Bronchial epithelial cell (primary cell): ENCODE measurements around the gene GIMAP2. TPM values are rescaled to one million over a fixed set of nuclear protein-coding genes. Genes with fewer than 3 reads are reported as not detected.

Experiments used
- DNase-seq: peaks from one replicate; pipeline ENCODE4 v3.0.0-alpha.2; 2010; ENCODE audit warnings: low read depth
- FAIRE-seq: peaks from 2 replicates; lab custom pipeline; 2011; peaks lifted over from hg19 to GRCh38; lab: Jason Lieb, UNC
- H3K27me3 ChIP-seq: 2 replicates; pipeline ENCODE4 v1.5.1; 2011; ENCODE audit warnings: low read length; ENCODE audit not compliant: control insufficient read depth, insufficient read depth
- H3K36me3 ChIP-seq: 2 replicates; pipeline ENCODE4 v1.5.1; 2011; ENCODE audit warnings: low read length; ENCODE audit not compliant: control insufficient read depth, insufficient read depth
- H3K4me3 ChIP-seq: 2 replicates; pipeline ENCODE4 v1.5.1; 2011; ENCODE audit warnings: mild to moderate bottlenecking, low read depth, low read length, control low read depth
- total RNA-seq: library from RNA; depleted of rRNA; stranded (reverse); fragments of >200 nt; gene quantifications from 2 replicates; pipeline ENCODE4 v1.2.1, GENCODE V29; 2014
- TF ChIP-seq, protein P1 (sequence below): IDR thresholded peaks from 2 replicates; pipeline ENCODE4 v1.5.1; 2011; ENCODE audit warnings: mild to moderate bottlenecking, moderate library complexity, low read length, control low read depth, inconsistent platforms; ENCODE audit not compliant: insufficient read depth, severe bottlenecking

GIMAP2 gene
- total RNA-seq, 1 donor from 2014 or later = 0.26 TPM

GRCh38 chr7:150703209-150703608, 17.7 kb downstream of the GIMAP2 start:
- Histone ChIP-seq H3K27me3 (no peaks in the 10 kb centered on the region), H3K36me3 (no peaks in the 10 kb centered on the region), H3K4me3 (no peak overlapping the region)
- FAIRE-seq (no peak), DNase-seq (no peak)
- TF ChIP-seq, protein P1, sequence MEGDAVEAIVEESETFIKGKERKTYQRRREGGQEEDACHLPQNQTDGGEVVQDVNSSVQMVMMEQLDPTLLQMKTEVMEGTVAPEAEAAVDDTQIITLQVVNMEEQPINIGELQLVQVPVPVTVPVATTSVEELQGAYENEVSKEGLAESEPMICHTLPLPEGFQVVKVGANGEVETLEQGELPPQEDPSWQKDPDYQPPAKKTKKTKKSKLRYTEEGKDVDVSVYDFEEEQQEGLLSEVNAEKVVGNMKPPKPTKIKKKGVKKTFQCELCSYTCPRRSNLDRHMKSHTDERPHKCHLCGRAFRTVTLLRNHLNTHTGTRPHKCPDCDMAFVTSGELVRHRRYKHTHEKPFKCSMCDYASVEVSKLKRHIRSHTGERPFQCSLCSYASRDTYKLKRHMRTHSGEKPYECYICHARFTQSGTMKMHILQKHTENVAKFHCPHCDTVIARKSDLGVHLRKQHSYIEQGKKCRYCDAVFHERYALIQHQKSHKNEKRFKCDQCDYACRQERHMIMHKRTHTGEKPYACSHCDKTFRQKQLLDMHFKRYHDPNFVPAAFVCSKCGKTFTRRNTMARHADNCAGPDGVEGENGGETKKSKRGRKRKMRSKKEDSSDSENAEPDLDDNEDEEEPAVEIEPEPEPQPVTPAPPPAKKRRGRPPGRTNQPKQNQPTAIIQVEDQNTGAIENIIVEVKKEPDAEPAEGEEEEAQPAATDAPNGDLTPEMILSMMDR = no peak

GRCh38 chr7:150715293-150715692, 29.8 kb downstream of the GIMAP2 start:
- Histone ChIP-seq H3K36me3 (no peaks in the 10 kb centered on the region), H3K4me3 (no peak overlapping the region), H3K27me3 (no peaks in the 10 kb centered on the region)
- FAIRE-seq (no peak), DNase-seq (no peak)
- TF ChIP-seq, protein P1 = no peak

DNA sequence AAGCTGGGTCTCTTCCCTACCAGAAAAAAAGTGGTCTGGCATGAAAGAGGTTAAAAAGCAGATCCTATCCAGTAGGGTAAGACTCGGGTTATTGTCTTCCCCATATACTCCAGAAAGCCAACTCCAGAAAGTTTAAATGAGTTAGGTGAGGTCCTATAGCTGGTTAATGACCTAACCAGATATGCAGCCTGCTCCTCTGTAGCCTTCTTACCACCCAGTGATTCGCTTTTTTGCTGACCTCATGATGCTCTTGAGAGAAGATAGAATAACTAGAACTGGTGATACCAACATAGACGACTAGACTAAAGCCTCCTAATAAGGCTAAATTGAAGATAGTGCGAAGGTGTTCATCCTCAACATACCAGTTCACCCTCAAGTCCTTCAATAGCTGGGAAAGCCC, 30.2 kb downstream of the GIMAP2 start:
- no peaks in the 10 kb centered on the region for H3K27me3 ChIP-seq
- FAIRE-seq (no peak), DNase-seq (no peak)
- TF ChIP-seq, protein P1 = no peak
- H3K36me3 ChIP-seq = no peaks in the 10 kb centered on the region
- H3K4me3 ChIP-seq = no peak overlapping the region

- no peak for FAIRE-seq
- H3K27me3 ChIP-seq = no peaks in the 10 kb centered on the region
- no peak for DNase-seq
- no peak within 1 kb of the TSS for H3K4me3 ChIP-seq
- TF ChIP-seq, protein P1 = no peak
- H3K36me3 ChIP-seq = no peaks in the 10 kb centered on the region
Observed at GRCh38 chr7:150716368-150716767, 30.9 kb downstream of the GIMAP2 start, which contains the start of gene GIMAP1. GIMAP1 (plus strand) TSS chr7:150716613; CDS start chr7:150719048, 2,435 bp downstream.

DNA sequence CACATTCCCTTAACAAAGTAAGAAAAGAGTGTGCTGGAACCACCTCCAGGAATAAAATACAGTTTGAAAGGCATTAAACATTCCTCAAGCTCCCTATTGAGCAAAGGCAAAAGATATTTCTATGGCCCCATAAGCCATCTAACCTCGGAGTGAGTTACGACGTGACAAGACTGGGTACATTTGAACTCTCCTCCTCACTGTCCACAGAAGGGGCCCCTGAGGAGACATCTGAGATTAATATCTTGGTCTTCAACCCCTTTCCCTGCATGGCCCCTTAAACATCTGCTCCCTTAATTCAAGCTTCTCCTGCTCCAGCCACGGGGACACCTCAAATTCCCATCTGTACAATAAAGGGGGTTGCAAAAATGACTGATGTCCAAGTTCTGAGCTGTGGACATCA, 31.4 kb downstream of the GIMAP2 start:
- TF ChIP-seq, protein P1 = no peak
- no peaks in the 10 kb centered on the region for H3K36me3 ChIP-seq
- no peak overlapping the region for H3K4me3 ChIP-seq
- no peaks in the 10 kb centered on the region for H3K27me3 ChIP-seq
- no peak for DNase-seq
- FAIRE-seq = no peak

- DNase-seq = no peak
- Histone ChIP-seq H3K4me3 (no peak overlapping the region), H3K36me3 (no peaks in the 10 kb centered on the region), H3K27me3 (no peaks in the 10 kb centered on the region)
- TF ChIP-seq, protein P1 = no peak
- FAIRE-seq = no peak
Observed at GRCh38 chr7:150717814-150718420, 32.4 kb downstream of the GIMAP2 start.
